Measurements from ENCODE around the gene NTN4. TPM values are rescaled to one million over a fixed set of nuclear protein-coding genes. Genes with fewer than 3 reads are reported as not detected.
A peak's percentile ranks its signal among the peaks of the same experiment; 100 is the strongest.
"Not testable (repeated sequence)": the region's sequence is repeated elsewhere in the genome, so short reads cannot be mapped to it uniquely, and the experiment has no call there.

The NTN4 gene
- total and polyA plus RNA-seq, 2 donors: 2.4 to 21.9 TPM

GRCh38 chr12:95672166-95672565 is 118.4 kb downstream of the NTN4 start:
- 97% methylated on average over 21 of the region's 21 CpGs for WGBS
- H3K36me3 ChIP-seq (ENCODE audit: control insufficient read depth in 2 of 2, insufficient read depth in 2 of 2, low read length in 1 of 2): no peaks in the 10 kb centered on the region
- no peaks in the 10 kb centered on the region for H3K9me3 ChIP-seq (ENCODE audit: control insufficient read depth in 2 of 2, insufficient read depth in 1 of 2, low read length in 1 of 2)
- H3K27ac ChIP-seq (ENCODE audit: low read depth in 1 of 2, low read length in 1 of 2): no peak overlapping the region
- no peaks in the 10 kb centered on the region for H3K27me3 ChIP-seq (ENCODE audit: control insufficient read depth in 2 of 2, insufficient read depth in 1 of 2, low read length in 1 of 2)
- no peak overlapping the region for H3K4me3 ChIP-seq (ENCODE audit: low read length in 2 of 2)
- no peak for DNase-seq (ENCODE audit: low read depth in 6 of 9, low spot score in 9 of 9)
- no peaks in the 10 kb centered on the region for H3K4me1 ChIP-seq (ENCODE audit: control insufficient read depth in 2 of 2, insufficient read depth in 2 of 2, low read length in 2 of 2)

- Histone ChIP-seq H3K36me3 (ENCODE audit: control insufficient read depth in 2 of 2, insufficient read depth in 2 of 2, low read length in 1 of 2) (no peaks in the 10 kb centered on the region), H3K4me1 (ENCODE audit: control insufficient read depth in 2 of 2, insufficient read depth in 2 of 2, low read length in 2 of 2) (no peaks in the 10 kb centered on the region), H3K27ac (ENCODE audit: low read depth in 1 of 2, low read length in 1 of 2) (no peak overlapping the region), H3K4me3 (ENCODE audit: low read length in 2 of 2) (no peak overlapping the region), H3K27me3 (ENCODE audit: control insufficient read depth in 2 of 2, insufficient read depth in 1 of 2, low read length in 1 of 2) (no peaks in the 10 kb centered on the region), H3K9me3 (ENCODE audit: control insufficient read depth in 2 of 2, insufficient read depth in 1 of 2, low read length in 1 of 2) (no peaks in the 10 kb centered on the region)
- WGBS: 94% methylated on average over 6 of the region's 6 CpGs
- no peak for DNase-seq (ENCODE audit: low read depth in 6 of 9, low spot score in 9 of 9)
Measured at GRCh38 chr12:95671265-95671664, 119.3 kb downstream of the NTN4 start.

- Histone ChIP-seq H3K9me3 (ENCODE audit: control insufficient read depth in 2 of 2, insufficient read depth in 1 of 2, low read length in 1 of 2) (no peaks in the 10 kb centered on the region), H3K27me3 (ENCODE audit: control insufficient read depth in 2 of 2, insufficient read depth in 1 of 2, low read length in 1 of 2) (no peaks in the 10 kb centered on the region), H3K4me3 (ENCODE audit: low read length in 2 of 2) (no peak overlapping the region), H3K36me3 (ENCODE audit: control insufficient read depth in 2 of 2, insufficient read depth in 2 of 2, low read length in 1 of 2) (no peaks in the 10 kb centered on the region), H3K27ac (ENCODE audit: low read depth in 1 of 2, low read length in 1 of 2) (no peak overlapping the region), H3K4me1 (ENCODE audit: control insufficient read depth in 2 of 2, insufficient read depth in 2 of 2, low read length in 2 of 2) (no peaks in the 10 kb centered on the region)
- DNase-seq (ENCODE audit: low read depth in 6 of 9, low spot score in 9 of 9): no peak
- 96% methylated on average over 2 of the region's 2 CpGs for WGBS
Measured at GRCh38 chr12:95663525-95663924, 127.0 kb downstream of the NTN4 start.

GRCh38 chr12:95661360-95661759 is 129.2 kb downstream of the NTN4 start:
- Histone ChIP-seq H3K4me3 (ENCODE audit: low read length in 2 of 2) (no peak overlapping the region), H3K4me1 (ENCODE audit: control insufficient read depth in 2 of 2, insufficient read depth in 2 of 2, low read length in 2 of 2) (no peaks in the 10 kb centered on the region), H3K27ac (ENCODE audit: low read depth in 1 of 2, low read length in 1 of 2) (no peak overlapping the region), H3K36me3 (ENCODE audit: control insufficient read depth in 2 of 2, insufficient read depth in 2 of 2, low read length in 1 of 2) (no peaks in the 10 kb centered on the region), H3K9me3 (ENCODE audit: control insufficient read depth in 2 of 2, insufficient read depth in 1 of 2, low read length in 1 of 2) (no peaks in the 10 kb centered on the region), H3K27me3 (ENCODE audit: control insufficient read depth in 2 of 2, insufficient read depth in 1 of 2, low read length in 1 of 2) (no peaks in the 10 kb centered on the region)
- no peak for DNase-seq (ENCODE audit: low read depth in 6 of 9, low spot score in 9 of 9)
- WGBS: 95% methylated on average over 1 of the region's 1 CpG

- no peak overlapping the region for H3K27ac ChIP-seq (ENCODE audit: low read depth in 1 of 2, low read length in 1 of 2)
- H3K27me3 ChIP-seq (ENCODE audit: control insufficient read depth in 2 of 2, insufficient read depth in 1 of 2, low read length in 1 of 2): no peaks in the 10 kb centered on the region
- no peaks in the 10 kb centered on the region for H3K9me3 ChIP-seq (ENCODE audit: control insufficient read depth in 2 of 2, insufficient read depth in 1 of 2, low read length in 1 of 2)
- no peak overlapping the region for H3K4me3 ChIP-seq (ENCODE audit: low read length in 2 of 2)
- no peaks in the 10 kb centered on the region for H3K4me1 ChIP-seq (ENCODE audit: control insufficient read depth in 2 of 2, insufficient read depth in 2 of 2, low read length in 2 of 2)
- no peak for DNase-seq (ENCODE audit: low read depth in 6 of 9, low spot score in 9 of 9)
- 74% methylated on average over 6 of the region's 6 CpGs for WGBS
- H3K36me3 ChIP-seq (ENCODE audit: control insufficient read depth in 2 of 2, insufficient read depth in 2 of 2, low read length in 1 of 2): no peaks in the 10 kb centered on the region
Measured at GRCh38 chr12:95658386-95658785, 132.2 kb downstream of the NTN4 start.

GRCh38 chr12:95654665-95655064 is 135.9 kb downstream of the NTN4 start:
- not testable (repeated sequence) for DNase-seq (ENCODE audit: low read depth in 6 of 9, low spot score in 9 of 9); H3K9me3 ChIP-seq (ENCODE audit: control insufficient read depth in 2 of 2, insufficient read depth in 1 of 2, low read length in 1 of 2); H3K4me3 ChIP-seq (ENCODE audit: low read length in 2 of 2); H3K27me3 ChIP-seq (ENCODE audit: control insufficient read depth in 2 of 2, insufficient read depth in 1 of 2, low read length in 1 of 2); H3K4me1 ChIP-seq (ENCODE audit: control insufficient read depth in 2 of 2, insufficient read depth in 2 of 2, low read length in 2 of 2); H3K27ac ChIP-seq (ENCODE audit: low read depth in 1 of 2, low read length in 1 of 2); H3K36me3 ChIP-seq (ENCODE audit: control insufficient read depth in 2 of 2, insufficient read depth in 2 of 2, low read length in 1 of 2)
- 93% methylated on average over 3 of the region's 3 CpGs for WGBS

GRCh38 chr12:95653771-95654546 is 136.6 kb downstream of the NTN4 start:
- H3K9me3 ChIP-seq (ENCODE audit: control insufficient read depth in 2 of 2, insufficient read depth in 1 of 2, low read length in 1 of 2): no peaks in the 10 kb centered on the region
- no peak overlapping the region for H3K4me3 ChIP-seq (ENCODE audit: low read length in 2 of 2)
- no peaks in the 10 kb centered on the region for H3K4me1 ChIP-seq (ENCODE audit: control insufficient read depth in 2 of 2, insufficient read depth in 2 of 2, low read length in 2 of 2)
- WGBS: 83% methylated on average over 9 of the region's 9 CpGs
- peak in 2 of 9 donors; percentile 2 to 19 for DNase-seq (ENCODE audit: low read depth in 6 of 9, low spot score in 9 of 9)
- no peaks in the 10 kb centered on the region for H3K27me3 ChIP-seq (ENCODE audit: control insufficient read depth in 2 of 2, insufficient read depth in 1 of 2, low read length in 1 of 2)
- H3K27ac ChIP-seq (ENCODE audit: low read depth in 1 of 2, low read length in 1 of 2): no peak overlapping the region
- no peaks in the 10 kb centered on the region for H3K36me3 ChIP-seq (ENCODE audit: control insufficient read depth in 2 of 2, insufficient read depth in 2 of 2, low read length in 1 of 2)

GRCh38 chr12:95651681-95652080 is 138.9 kb downstream of the NTN4 start:
- Histone ChIP-seq H3K4me1 (ENCODE audit: control insufficient read depth in 2 of 2, insufficient read depth in 2 of 2, low read length in 2 of 2) (no peaks in the 10 kb centered on the region), H3K9me3 (ENCODE audit: control insufficient read depth in 2 of 2, insufficient read depth in 1 of 2, low read length in 1 of 2) (no peaks in the 10 kb centered on the region), H3K4me3 (ENCODE audit: low read length in 2 of 2) (no peak overlapping the region), H3K36me3 (ENCODE audit: control insufficient read depth in 2 of 2, insufficient read depth in 2 of 2, low read length in 1 of 2) (no peaks in the 10 kb centered on the region), H3K27me3 (ENCODE audit: control insufficient read depth in 2 of 2, insufficient read depth in 1 of 2, low read length in 1 of 2) (peaks cover 0 to 2% of the 10 kb centered on the region in 2 donors), H3K27ac (ENCODE audit: low read depth in 1 of 2, low read length in 1 of 2) (no peak overlapping the region)
- DNase-seq (ENCODE audit: low read depth in 6 of 9, low spot score in 9 of 9): no peak
- 95% methylated on average over 6 of the region's 6 CpGs for WGBS

- 82% methylated on average over 9 of the region's 9 CpGs for WGBS
Measured at GRCh38 chr12:95648990-95649791, 141.4 kb downstream of the NTN4 start.

More at GRCh38 chr12:95648990-95649791, 141.4 kb downstream of the NTN4 start:
- DNase-seq (ENCODE audit: low read depth in 6 of 9, low spot score in 9 of 9): no peak
- no peak overlapping the region for H3K4me3 ChIP-seq (ENCODE audit: low read length in 2 of 2)
- peaks cover 0 to 2% of the 10 kb centered on the region in 2 donors for H3K27me3 ChIP-seq (ENCODE audit: control insufficient read depth in 2 of 2, insufficient read depth in 1 of 2, low read length in 1 of 2)
- H3K27ac ChIP-seq (ENCODE audit: low read depth in 1 of 2, low read length in 1 of 2): no peak overlapping the region
- H3K4me1 ChIP-seq (ENCODE audit: control insufficient read depth in 2 of 2, insufficient read depth in 2 of 2, low read length in 2 of 2): no peaks in the 10 kb centered on the region
- H3K9me3 ChIP-seq (ENCODE audit: control insufficient read depth in 2 of 2, insufficient read depth in 1 of 2, low read length in 1 of 2): no peaks in the 10 kb centered on the region
- no peaks in the 10 kb centered on the region for H3K36me3 ChIP-seq (ENCODE audit: control insufficient read depth in 2 of 2, insufficient read depth in 2 of 2, low read length in 1 of 2)
